Mesothelial cell of epicardium (in vitro differentiated cells): ENCODE results near the gene CYYR1. TPM values are rescaled to one million over a fixed set of nuclear protein-coding genes. Genes with fewer than 3 reads are reported as not detected.

Experiments
- DNase-seq, 2 experiments: peaks; one replicate each; pipeline ENCODE4 v3.0.0; 2021; ENCODE audit warnings: low spot score in 2 of 2; ENCODE audit not compliant: unreplicated experiment in 2 of 2
- H3K27ac Mint-ChIP-seq: 2 replicates; pipeline ENCODE4 v1.8.0; 2021; ENCODE audit warnings: mixed read lengths
- H3K27me3 Mint-ChIP-seq: 2 replicates; pipeline ENCODE4 v1.8.0; 2021; ENCODE audit warnings: low read depth, mixed read lengths
- H3K36me3 Mint-ChIP-seq: 2 replicates; pipeline ENCODE4 v1.8.0; 2021; ENCODE audit warnings: mixed read lengths
- H3K4me1 Mint-ChIP-seq: 2 replicates; pipeline ENCODE4 v1.8.0; 2021; ENCODE audit warnings: mixed read lengths
- H3K4me3 Mint-ChIP-seq: 2 replicates; pipeline ENCODE4 v1.8.0; 2021; ENCODE audit warnings: mild to moderate bottlenecking, moderate library complexity, mixed read lengths
- H3K9me3 Mint-ChIP-seq: 2 replicates; pipeline ENCODE4 v1.8.0; 2021; ENCODE audit warnings: mixed read lengths
- total RNA-seq: library from RNA; stranded (reverse); gene quantifications from 3 replicates; pipeline ENCODE4 v1.2.1, GENCODE V29; 2021
- TF ChIP-seq, protein P1 (sequence below): fragments of 200-600 bp; sonication (generic); IDR thresholded peaks from one replicate; pipeline ENCODE4 v1.5.0; 2021; ENCODE audit warnings: antibody characterized with exemption; ENCODE audit not compliant: unreplicated experiment

The CYYR1 gene
- 19.3 to 20.8 TPM (median 20.2 TPM) in 3 replicates for total RNA-seq

GRCh38 chr21:26572702-26573381, at the start of gene CYYR1:
Gene CYYR1 (minus strand): TSS chr21:26573286. CDS start chr21:26572940, 346 bp downstream.
- peaks cover 29% of the 10 kb centered on the region for H3K9me3 Mint-ChIP-seq
- peak; percentile 33 to 58 for DNase-seq
- H3K36me3 Mint-ChIP-seq, result peaks cover 17% of the 10 kb centered on the region
- peaks cover 24% of the 10 kb centered on the region for H3K4me1 Mint-ChIP-seq
- TF ChIP-seq, protein P1, sequence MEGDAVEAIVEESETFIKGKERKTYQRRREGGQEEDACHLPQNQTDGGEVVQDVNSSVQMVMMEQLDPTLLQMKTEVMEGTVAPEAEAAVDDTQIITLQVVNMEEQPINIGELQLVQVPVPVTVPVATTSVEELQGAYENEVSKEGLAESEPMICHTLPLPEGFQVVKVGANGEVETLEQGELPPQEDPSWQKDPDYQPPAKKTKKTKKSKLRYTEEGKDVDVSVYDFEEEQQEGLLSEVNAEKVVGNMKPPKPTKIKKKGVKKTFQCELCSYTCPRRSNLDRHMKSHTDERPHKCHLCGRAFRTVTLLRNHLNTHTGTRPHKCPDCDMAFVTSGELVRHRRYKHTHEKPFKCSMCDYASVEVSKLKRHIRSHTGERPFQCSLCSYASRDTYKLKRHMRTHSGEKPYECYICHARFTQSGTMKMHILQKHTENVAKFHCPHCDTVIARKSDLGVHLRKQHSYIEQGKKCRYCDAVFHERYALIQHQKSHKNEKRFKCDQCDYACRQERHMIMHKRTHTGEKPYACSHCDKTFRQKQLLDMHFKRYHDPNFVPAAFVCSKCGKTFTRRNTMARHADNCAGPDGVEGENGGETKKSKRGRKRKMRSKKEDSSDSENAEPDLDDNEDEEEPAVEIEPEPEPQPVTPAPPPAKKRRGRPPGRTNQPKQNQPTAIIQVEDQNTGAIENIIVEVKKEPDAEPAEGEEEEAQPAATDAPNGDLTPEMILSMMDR, result no peak
- no peaks in the 10 kb centered on the region for H3K27me3 Mint-ChIP-seq
- peak within 1 kb of the TSS; percentile 99 for H3K4me3 Mint-ChIP-seq
- H3K27ac Mint-ChIP-seq, result peak within 1 kb of the TSS; percentile 98

DNA sequence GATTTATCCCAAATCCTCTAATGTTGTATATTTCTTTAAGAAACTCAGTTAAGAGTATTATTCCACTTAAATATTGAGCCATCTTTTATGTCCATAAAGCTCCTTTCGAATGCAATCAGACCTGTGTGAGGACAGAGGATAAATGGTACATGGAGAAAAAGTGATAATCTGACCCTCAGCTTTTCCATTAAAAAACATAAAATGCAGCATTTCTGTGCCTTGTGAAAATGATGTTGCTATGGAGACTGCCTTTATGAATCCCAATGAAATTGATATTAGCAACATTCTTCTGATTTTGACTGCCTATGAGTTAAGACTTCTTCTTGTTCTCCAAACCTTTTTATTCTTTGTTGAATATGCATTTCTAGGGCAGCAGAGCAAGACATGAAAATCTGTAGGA, 44.1 kb upstream of the CYYR1 start:
- Mint-ChIP-seq H3K9me3 (no peaks in the 10 kb centered on the region), H3K36me3 (no peaks in the 10 kb centered on the region), H3K27ac (no peak overlapping the region), H3K27me3 (peaks cover 2% of the 10 kb centered on the region), H3K4me3 (no peak overlapping the region), H3K4me1 (peaks cover 5% of the 10 kb centered on the region)
- DNase-seq, result no peak
- TF ChIP-seq, protein P1, result no peak

DNA sequence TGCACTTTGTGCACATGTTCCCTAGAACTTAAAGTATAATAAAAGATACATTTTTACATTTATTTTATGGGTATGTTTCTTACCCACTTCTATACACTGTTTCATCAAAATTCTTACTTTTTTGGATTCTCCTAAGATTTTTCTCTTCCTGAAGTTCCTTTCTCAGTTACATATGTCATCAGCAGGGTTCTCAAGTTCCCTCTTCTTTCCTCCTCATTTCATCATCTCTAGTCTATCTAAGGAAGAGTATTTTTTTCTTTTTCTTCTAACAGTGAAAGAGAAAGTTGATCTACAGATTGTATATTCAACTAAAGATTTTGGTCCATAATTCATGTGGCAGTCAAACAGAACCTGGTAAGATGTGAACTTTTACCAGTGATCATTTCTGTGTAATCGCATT, 41.2 kb upstream of the CYYR1 start:
- peaks cover 2% of the 10 kb centered on the region for H3K27me3 Mint-ChIP-seq
- H3K27ac Mint-ChIP-seq, result no peak overlapping the region

DNA sequence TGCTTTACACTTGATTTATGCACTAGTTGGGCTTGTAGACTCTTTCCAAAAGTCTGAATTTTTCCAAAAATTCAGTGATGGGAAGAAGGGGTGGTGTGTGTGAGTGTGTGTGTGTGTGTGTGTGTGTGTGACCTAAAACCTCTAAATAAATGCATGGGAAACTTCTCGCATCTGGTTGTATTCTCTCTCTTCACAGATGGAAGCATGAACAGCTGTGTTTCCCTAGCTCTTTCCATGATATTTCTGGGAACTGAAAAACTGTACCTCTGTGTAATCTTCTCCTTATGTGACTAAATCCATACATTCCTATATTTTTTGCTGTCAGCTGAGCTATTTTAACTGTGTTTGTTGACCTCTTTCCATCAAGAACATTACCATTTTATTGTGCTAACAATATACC, 26.2 kb upstream of the CYYR1 start:
- no peak for DNase-seq
- H3K9me3 Mint-ChIP-seq, result peaks cover 14% of the 10 kb centered on the region
- H3K27ac Mint-ChIP-seq, result no peak overlapping the region
- no peaks in the 10 kb centered on the region for H3K27me3 Mint-ChIP-seq
- TF ChIP-seq, protein P1, result no peak
- peaks cover 4% of the 10 kb centered on the region for H3K4me1 Mint-ChIP-seq
- H3K36me3 Mint-ChIP-seq, result no peaks in the 10 kb centered on the region
- H3K4me3 Mint-ChIP-seq, result no peak overlapping the region

More for the DNA sequence above, 41.2 kb upstream of the CYYR1 start:
- no peak overlapping the region for H3K4me3 Mint-ChIP-seq
- H3K4me1 Mint-ChIP-seq, result peaks cover 4% of the 10 kb centered on the region
- no peak for DNase-seq
- peaks cover 4% of the 10 kb centered on the region for H3K9me3 Mint-ChIP-seq
- TF ChIP-seq, protein P1, result no peak
- no peaks in the 10 kb centered on the region for H3K36me3 Mint-ChIP-seq

GRCh38 chr21:26597981-26598380, 24.9 kb upstream of the CYYR1 start:
- TF ChIP-seq, protein P1, result no peak
- Mint-ChIP-seq H3K27me3 (no peaks in the 10 kb centered on the region), H3K4me1 (peaks cover 4% of the 10 kb centered on the region), H3K9me3 (peaks cover 3% of the 10 kb centered on the region), H3K4me3 (no peak overlapping the region), H3K27ac (no peak overlapping the region), H3K36me3 (no peaks in the 10 kb centered on the region)
- DNase-seq, result no peak
